Measurements from ENCODE around the gene FDX2.

DNA sequence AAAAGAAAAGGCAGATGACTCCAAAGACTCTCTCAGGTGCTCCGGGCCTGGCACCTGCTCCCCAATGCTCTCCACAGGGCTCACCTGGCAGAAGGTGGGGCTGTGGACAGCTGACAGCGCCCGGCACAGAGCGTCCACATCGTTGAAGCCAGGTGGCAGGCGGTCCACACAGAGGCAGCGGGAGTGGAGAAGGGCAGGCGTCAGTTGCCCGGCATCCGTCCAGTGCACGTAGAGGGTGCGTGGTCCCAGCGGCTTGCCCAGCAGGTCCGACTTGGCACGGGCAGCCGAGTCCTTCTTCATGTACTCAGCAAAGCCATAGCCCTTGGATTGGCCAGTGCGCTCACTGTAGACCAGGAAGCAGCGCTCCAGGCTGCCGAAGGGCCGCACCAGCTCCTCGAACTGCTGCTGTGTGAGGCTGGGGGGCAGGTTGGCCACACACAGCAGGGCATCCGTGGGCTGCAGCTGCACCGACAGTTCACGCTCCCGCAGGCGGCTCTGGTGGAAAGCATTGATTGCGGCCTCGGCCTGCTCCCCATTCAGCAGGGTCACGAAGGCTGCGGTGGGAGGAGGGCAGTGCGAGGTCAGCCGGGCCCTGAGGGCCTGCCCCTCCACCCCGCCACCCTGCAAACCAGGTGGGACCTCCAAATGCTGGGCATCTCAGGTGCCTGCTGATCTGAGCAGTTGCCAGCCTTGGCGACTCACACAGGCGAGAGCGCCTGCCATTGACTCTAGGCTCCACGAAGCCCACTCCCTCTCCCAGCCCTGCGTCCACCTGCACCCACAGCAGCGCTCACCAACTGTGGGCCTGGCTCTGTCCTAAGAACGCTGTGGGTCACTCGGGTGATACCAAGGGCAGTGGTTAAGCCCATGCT lies 13.0 kb upstream of the FDX2 start:
- TF ChIP-seq POLR2A (IDR thresholded peaks at IDR 0.05): no peak
- TF ChIP-seq, protein P1, sequence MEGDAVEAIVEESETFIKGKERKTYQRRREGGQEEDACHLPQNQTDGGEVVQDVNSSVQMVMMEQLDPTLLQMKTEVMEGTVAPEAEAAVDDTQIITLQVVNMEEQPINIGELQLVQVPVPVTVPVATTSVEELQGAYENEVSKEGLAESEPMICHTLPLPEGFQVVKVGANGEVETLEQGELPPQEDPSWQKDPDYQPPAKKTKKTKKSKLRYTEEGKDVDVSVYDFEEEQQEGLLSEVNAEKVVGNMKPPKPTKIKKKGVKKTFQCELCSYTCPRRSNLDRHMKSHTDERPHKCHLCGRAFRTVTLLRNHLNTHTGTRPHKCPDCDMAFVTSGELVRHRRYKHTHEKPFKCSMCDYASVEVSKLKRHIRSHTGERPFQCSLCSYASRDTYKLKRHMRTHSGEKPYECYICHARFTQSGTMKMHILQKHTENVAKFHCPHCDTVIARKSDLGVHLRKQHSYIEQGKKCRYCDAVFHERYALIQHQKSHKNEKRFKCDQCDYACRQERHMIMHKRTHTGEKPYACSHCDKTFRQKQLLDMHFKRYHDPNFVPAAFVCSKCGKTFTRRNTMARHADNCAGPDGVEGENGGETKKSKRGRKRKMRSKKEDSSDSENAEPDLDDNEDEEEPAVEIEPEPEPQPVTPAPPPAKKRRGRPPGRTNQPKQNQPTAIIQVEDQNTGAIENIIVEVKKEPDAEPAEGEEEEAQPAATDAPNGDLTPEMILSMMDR (IDR thresholded peaks at IDR 0.05 in 4 of 5, conservative IDR thresholded peaks at IDR 0.05 in 1 of 5): no peak

All from gastrocnemius medialis (tissue), 4 donors.